Right lung (tissue), 5 donors: ENCODE data around the gene FAM149B1. TPM values are rescaled to one million over a fixed set of nuclear protein-coding genes. Genes with fewer than 3 reads are reported as not detected.

Experiments used
- DNase-seq, 2 donors: peaks; one replicate each; pipeline ENCODE4 v3.0.0-alpha.2; 2013
- polyA plus RNA-seq, 5 donors: library from polyadenylated mRNA; unstranded; fragments of 120-200 nt; gene quantifications; one replicate each; pipeline versions ENCODE4 v1.2.1 to v1.2.3, GENCODE V29; 2013; ENCODE audit warnings: inconsistent platforms in 1 of 5, low replicate concordance in 1 of 5; ENCODE audit not compliant: insufficient read length in 5 of 5, insufficient read depth in 1 of 5

The FAM149B1 gene
- polyA plus RNA-seq, 5 donors: 31.2 to 61.9 (median 53.0) TPM

GRCh38 chr10:73169320-73169719 is 1.4 kb downstream of the FAM149B1 start:
- DNase-seq: no peak

GRCh38 chr10:73172867-73173266 is 4.9 kb downstream of the FAM149B1 start:
- no peak for DNase-seq

- DNase-seq: no peak
Measured at GRCh38 chr10:73174148-73174925, 6.4 kb downstream of the FAM149B1 start.

- no peak for DNase-seq
Measured at GRCh38 chr10:73182568-73182967, 14.6 kb downstream of the FAM149B1 start.

GRCh38 chr10:73183667-73184281 is 15.9 kb downstream of the FAM149B1 start:
- no peak for DNase-seq

GRCh38 chr10:73186266-73186665 is 18.3 kb downstream of the FAM149B1 start:
- no peak for DNase-seq

GRCh38 chr10:73190188-73190587 is 22.3 kb downstream of the FAM149B1 start:
- DNase-seq: no peak

- no peak for DNase-seq
Measured at GRCh38 chr10:73205081-73205480, 37.2 kb downstream of the FAM149B1 start.

GRCh38 chr10:73205890-73206289 is 38.0 kb downstream of the FAM149B1 start:
- DNase-seq: no peak

GRCh38 chr10:73206385-73206784 is 38.5 kb downstream of the FAM149B1 start:
- DNase-seq: no peak

GRCh38 chr10:73207883-73208282 is 40.0 kb downstream of the FAM149B1 start:
- no peak for DNase-seq

- no peak for DNase-seq
Measured at GRCh38 chr10:73209705-73210104, 41.8 kb downstream of the FAM149B1 start.

GRCh38 chr10:73210395-73211105 is 42.6 kb downstream of the FAM149B1 start:
- DNase-seq: no peak

- DNase-seq: no peak
Measured at GRCh38 chr10:73211106-73211811, 43.3 kb downstream of the FAM149B1 start.

- no peak for DNase-seq
Measured at GRCh38 chr10:73215749-73216148, 47.8 kb downstream of the FAM149B1 start.

GRCh38 chr10:73217628-73218027 is 49.7 kb downstream of the FAM149B1 start:
- DNase-seq: no peak

GRCh38 chr10:73218431-73219191 is 50.7 kb downstream of the FAM149B1 start:
- DNase-seq: no peak

- no peak for DNase-seq
Measured at GRCh38 chr10:73219384-73219783, 51.5 kb downstream of the FAM149B1 start.

GRCh38 chr10:73220989-73221388 is 53.1 kb downstream of the FAM149B1 start:
- no peak for DNase-seq

GRCh38 chr10:73225518-73225917 is 57.6 kb downstream of the FAM149B1 start:
- no peak for DNase-seq

GRCh38 chr10:73226663-73227062 is 58.7 kb downstream of the FAM149B1 start:
- DNase-seq: no peak
